GM13976 (cell line): ENCODE measurements around the gene UBE2C.
"Not testable (repeated sequence)": the region's sequence is repeated elsewhere in the genome, so short reads cannot be mapped to it uniquely, and the experiment has no call there.

Experiments
- DNase-seq: peaks from one replicate; pipeline ENCODE4 v3.0.0; 2012; ENCODE audit warnings: low spot score
- in situ Hi-C: fragments of 300-500 bp; cut with MboI; formaldehyde crosslinking; loops from one replicate; pipeline ENCODE4 v1.12.0; 2022; ENCODE audit warnings: low sequenced_read_pairs, mixed read lengths, inconsistent platforms; ENCODE audit not compliant: unreplicated experiment
- TF ChIP-seq, protein P1 (sequence below): IDR thresholded peaks from 2 replicates; pipeline ENCODE4 v1.5.1; 2012; ENCODE audit warnings: borderline replicate concordance, mild to moderate bottlenecking; ENCODE audit not compliant: insufficient read depth; ENCODE audit errors: extremely low read depth, missing control alignments, control extremely low read depth

UBE2C gene

DNA sequence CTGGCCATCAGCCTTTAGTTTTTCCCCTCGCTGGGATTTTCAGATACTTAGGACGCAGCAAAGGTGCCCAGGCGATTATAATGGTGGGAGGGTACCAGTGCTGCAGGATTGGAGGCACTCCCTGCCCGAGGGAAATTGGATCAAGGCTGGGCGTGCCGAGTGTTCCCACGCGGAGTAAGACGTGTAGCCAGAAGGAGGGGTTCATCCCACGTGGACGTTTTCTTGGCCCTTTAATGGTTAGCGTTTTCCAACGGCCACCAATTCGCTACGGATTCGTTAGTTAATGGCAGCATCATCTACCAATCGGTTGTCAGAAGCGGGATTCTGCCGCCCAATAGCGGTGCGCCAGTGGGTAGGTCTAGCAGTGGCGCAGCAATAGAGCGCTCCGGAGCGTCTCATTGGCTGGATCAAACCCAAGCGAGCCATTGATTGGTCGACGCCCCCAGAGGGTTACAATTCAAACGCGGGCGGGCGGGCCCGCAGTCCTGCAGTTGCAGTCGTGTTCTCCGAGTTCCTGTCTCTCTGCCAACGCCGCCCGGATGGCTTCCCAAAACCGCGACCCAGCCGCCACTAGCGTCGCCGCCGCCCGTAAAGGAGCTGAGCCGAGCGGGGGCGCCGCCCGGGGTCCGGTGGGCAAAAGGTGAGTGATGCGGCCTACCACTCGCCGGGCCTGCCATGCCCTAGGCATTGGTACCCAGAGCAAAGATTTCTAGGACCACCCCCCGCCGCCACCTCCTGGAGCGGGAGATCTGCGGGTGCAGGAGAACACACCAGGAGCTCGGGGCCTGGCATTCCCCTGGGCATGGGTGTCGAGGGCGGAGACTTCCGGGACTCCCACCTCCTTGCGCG, at the start of gene UBE2C:
UBE2C (plus strand) TSS at position 488 of the 849 bp plus-strand sequence; CDS start at position 540, 52 bp downstream.
- in situ Hi-C loops = no loop called here
- TF ChIP-seq, protein P1, sequence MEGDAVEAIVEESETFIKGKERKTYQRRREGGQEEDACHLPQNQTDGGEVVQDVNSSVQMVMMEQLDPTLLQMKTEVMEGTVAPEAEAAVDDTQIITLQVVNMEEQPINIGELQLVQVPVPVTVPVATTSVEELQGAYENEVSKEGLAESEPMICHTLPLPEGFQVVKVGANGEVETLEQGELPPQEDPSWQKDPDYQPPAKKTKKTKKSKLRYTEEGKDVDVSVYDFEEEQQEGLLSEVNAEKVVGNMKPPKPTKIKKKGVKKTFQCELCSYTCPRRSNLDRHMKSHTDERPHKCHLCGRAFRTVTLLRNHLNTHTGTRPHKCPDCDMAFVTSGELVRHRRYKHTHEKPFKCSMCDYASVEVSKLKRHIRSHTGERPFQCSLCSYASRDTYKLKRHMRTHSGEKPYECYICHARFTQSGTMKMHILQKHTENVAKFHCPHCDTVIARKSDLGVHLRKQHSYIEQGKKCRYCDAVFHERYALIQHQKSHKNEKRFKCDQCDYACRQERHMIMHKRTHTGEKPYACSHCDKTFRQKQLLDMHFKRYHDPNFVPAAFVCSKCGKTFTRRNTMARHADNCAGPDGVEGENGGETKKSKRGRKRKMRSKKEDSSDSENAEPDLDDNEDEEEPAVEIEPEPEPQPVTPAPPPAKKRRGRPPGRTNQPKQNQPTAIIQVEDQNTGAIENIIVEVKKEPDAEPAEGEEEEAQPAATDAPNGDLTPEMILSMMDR = no peak
- peak; percentile 98 for DNase-seq

DNA sequence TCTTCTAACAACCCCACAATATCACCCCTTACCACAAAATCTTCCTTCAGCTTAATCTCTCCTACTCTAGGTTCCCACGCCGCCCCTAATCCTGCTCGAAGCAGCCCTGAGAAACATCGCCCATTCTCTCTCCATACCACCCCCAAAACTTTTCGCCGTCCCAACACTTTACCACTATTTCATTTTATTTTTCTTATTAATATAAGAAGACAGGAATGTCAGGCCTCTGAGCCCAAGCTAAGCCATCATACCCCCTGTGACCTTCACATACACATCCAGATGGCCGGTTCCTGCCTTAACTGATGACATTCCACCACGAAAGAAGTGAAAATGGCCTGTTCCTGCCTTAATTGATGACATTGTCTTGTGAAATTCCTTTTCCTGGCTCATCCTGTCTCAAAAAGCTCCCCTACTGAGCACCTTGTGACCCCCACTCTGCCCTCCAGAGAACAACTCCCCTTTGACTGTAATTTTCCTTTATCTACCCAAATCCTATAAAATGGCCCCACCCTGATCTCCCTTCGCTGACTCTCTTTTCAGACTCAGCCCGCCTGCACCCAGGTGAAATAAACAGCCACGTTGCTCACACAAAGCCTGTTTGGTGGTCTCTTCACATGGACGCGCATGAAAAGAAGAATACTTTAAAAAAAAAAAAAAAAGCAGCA, 47.7 kb upstream of the UBE2C start:
- DNase-seq = not testable (repeated sequence)
- in situ Hi-C loops = loop anchor here (25.0 kb wide), 3 partner anchors 177 to 402 kb away; partner anchors contain the start of genes SYS1, WFDC2 and WFDC8

DNA sequence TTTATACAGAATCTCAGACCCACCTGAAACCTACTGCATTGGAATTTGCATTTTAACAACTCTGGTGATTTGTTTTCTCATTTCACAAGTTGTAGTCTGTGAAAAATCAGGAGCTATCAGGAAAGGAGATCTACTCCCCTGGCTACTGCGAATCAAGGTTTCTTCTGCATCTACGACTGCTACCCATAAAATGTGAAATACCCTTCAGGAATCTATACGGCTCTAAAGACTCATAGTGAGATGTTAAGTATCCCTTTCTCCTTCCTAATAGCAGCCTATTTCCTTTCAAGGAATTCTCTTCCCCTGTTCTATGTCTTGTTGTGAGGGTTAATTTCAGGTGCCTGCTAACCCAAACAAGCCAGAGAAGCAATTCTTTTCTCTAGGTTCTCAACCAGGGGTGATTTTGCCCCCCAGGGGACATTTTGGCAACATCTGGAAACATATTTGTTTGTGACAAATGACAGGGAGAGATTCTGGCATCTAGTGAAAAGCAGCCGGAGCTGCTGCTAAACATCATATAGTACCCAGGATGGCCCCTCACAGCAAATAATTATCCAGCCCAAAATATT, 47.1 kb upstream of the UBE2C start:
- DNase-seq = no peak
- in situ Hi-C loops = loop anchor here (25.0 kb wide), 3 partner anchors 178 to 403 kb away; partner anchors contain the start of genes SYS1, WFDC2 and WFDC8
- TF ChIP-seq, protein P1 = no peak

DNA sequence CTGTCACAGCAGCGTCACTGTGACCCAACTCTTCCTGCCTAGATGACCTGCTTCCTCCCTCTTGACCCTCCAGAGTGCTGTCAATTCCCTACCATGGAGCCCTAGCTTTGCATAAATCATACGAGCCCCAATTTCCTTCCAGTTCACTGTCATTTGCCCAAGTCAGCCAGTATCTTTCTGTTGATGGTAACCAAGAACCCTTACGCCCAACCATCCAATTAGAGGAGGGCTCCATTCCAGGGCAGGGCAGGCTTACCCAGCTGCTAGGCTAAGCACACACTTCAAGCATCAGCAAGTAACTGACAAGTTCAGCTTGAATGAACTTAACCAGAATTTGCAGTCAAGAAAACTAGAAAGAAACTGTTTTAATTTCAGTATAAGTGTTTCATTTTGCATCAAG, 46.5 kb upstream of the UBE2C start:
- in situ Hi-C loops = loop anchor here (25.0 kb wide), 3 partner anchors 179 to 404 kb away; partner anchors contain the start of genes SYS1, WFDC2 and WFDC8
- no peak for DNase-seq
- TF ChIP-seq, protein P1 = no peak

DNA sequence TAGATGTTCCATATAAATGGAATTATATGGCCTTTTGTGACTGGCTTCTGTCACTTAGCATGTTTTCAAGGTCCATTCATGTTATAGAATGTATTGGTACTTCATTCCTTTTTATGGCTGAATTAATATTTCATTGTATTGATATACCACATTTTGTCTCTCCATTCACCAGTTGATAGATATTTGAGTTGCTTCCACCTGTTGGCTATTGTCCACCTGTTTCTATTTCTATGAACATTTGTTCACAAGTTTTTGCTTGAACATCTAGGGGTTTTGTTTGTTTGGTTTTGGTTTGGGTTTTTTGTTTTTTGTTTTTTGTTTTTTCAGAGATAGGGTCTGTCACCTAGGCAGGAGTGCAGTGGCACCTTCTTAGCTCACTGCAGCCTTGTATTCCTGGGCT, 44.0 kb upstream of the UBE2C start:
- DNase-seq = no peak
- in situ Hi-C loops = loop anchor here (25.0 kb wide), 3 partner anchors 181 to 406 kb away; partner anchors contain the start of genes SYS1, WFDC2 and WFDC8
- TF ChIP-seq, protein P1 = no peak

DNA sequence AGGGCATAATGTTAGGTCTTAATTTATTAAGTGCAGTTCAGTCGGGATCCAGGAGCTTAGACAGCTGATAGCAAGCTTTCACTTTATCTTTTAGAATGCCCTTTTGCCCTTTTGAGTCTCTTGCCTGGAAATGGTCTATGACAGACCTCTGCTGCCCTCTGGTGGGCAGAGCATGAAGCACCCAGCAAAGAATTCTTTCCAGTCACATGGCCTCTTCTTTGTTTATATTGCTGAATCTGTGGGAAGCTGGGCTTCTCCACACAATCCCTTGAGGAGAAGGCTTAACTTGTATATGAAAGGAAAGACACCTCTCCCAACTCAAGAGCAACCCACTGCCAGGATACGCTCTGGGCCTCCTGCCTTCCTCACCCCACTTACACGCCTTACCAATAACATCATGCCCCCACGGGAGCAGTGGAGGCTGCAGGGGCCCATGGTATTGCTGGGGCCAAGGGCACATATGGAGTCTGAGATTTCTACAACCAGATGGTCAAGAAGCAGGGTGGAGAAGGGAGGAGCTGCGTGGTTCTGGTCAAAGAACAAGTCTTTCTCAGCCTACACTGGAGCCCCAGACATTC, 41.2 kb upstream of the UBE2C start:
- DNase-seq = peak; percentile 75
- TF ChIP-seq, protein P1 = peak; percentile 88
- in situ Hi-C loops = loop anchor here (25.0 kb wide), 3 partner anchors 184 to 409 kb away; partner anchors contain the start of genes SYS1, WFDC2 and WFDC8
